Activated CD4-positive, alpha-beta T cell treated with anti-CD3 and anti-CD28 coated beads for 36 hours (primary cell): ENCODE measurements around the gene LMBRD1. TPM values are rescaled to one million over a fixed set of nuclear protein-coding genes. Genes with fewer than 3 reads are reported as not detected.

Source experiments
- ATAC-seq: fragments of 200-7000 bp; cut with Tn5 transposase; one replicate; pipeline ENCODE4 v1.10.0; 2021; ENCODE audit warnings: mild to moderate bottlenecking, moderate library complexity
- CTCF ChIA-PET: fragments of 350-600 bp; sonication (Branson Sonifier 250); formaldehyde crosslinking; loops from one replicate; lab custom pipeline; 2021; ENCODE audit warnings: antibody characterized with exemption; lab: Charles Lee
- POLR2A ChIA-PET: fragments of 350-600 bp; sonication (Branson Sonifier 250); formaldehyde crosslinking; loops from one replicate; lab custom pipeline; 2021; ENCODE audit warnings: antibody characterized with exemption, inconsistent platforms; lab: Charles Lee
- DNase-seq: peaks from one replicate; pipeline ENCODE4 v3.0.0-alpha.2; 2020
- H3K27ac Mint-ChIP-seq: one replicate; pipeline ENCODE4 v1.8.0; 2021; ENCODE audit warnings: mixed read lengths
- H3K27me3 Mint-ChIP-seq: one replicate; pipeline ENCODE4 v1.8.0; 2021; ENCODE audit warnings: mixed read lengths
- H3K36me3 Mint-ChIP-seq: one replicate; pipeline ENCODE4 v1.8.0; 2021; ENCODE audit warnings: low read depth, mixed read lengths
- H3K4me1 Mint-ChIP-seq: one replicate; pipeline ENCODE4 v1.8.0; 2021; ENCODE audit warnings: mixed read lengths
- H3K4me3 Mint-ChIP-seq: one replicate; pipeline ENCODE4 v1.8.0; 2021; ENCODE audit warnings: mild to moderate bottlenecking, moderate library complexity, mixed read lengths
- H3K9me3 Mint-ChIP-seq: one replicate; pipeline ENCODE4 v1.8.0; 2021; ENCODE audit warnings: low read depth, mixed read lengths
- intact Hi-C, 2 experiments: fragments of 100-400 bp; cut with DNase I in 1 of 2; cut with micrococcal nuclease in 1 of 2; formaldehyde crosslinking; loops; one replicate each; pipeline versions ENCODE4 v1.14.2 to v1.15.1; 2022 to 2024; cut with DNase I, micrococcal nuclease
- total RNA-seq, 2 experiments: library from RNA; stranded (reverse); gene quantifications; one replicate each; pipeline ENCODE4 v1.2.3, GENCODE V29; 2021

Gene LMBRD1
- total RNA-seq, 2 experiments from 2014 or later: 16.7 to 18.4 TPM

GRCh38 chr6:69631552-69632346, 165.1 kb downstream of the LMBRD1 start:
- Mint-ChIP-seq H3K36me3 (no peaks in the 10 kb centered on the region), H3K4me3 (no peak overlapping the region), H3K27ac (no peak overlapping the region), H3K4me1 (peaks cover 7% of the 10 kb centered on the region), H3K27me3 (peaks cover 2% of the 10 kb centered on the region), H3K9me3 (no peaks in the 10 kb centered on the region)
- CTCF ChIA-PET: interaction anchor here (0.6 kb wide), 1 partner anchor 26 kb away, joined by 5 read pairs; no protein-coding TSS in a partner anchor
- POLR2A ChIA-PET: no interaction called here
- intact Hi-C loops: no loop called here
- ATAC-seq: peak; percentile 16
- DNase-seq: no peak

DNA sequence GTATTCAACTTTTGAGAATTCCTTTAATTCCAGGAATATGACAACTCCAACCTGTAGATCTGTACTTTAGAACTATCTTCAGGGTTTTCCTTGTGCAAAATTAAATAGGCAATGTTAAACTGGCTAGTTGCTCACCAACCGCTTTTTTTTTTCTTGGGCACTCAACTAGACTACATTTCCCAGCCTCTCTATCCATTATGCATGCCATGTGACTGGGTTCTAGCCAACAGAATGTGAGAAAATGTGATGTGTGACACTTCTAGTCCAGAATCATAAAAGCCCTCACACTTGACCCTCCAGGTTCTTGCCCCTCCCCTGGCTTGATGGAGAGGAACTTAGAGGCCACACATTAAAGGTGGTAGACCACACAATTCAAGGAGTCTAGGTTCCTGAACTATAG, 166.0 kb downstream of the LMBRD1 start:
- Mint-ChIP-seq H3K9me3 (no peaks in the 10 kb centered on the region), H3K27ac (no peak overlapping the region), H3K27me3 (peaks cover 4% of the 10 kb centered on the region), H3K4me3 (no peak overlapping the region), H3K36me3 (no peaks in the 10 kb centered on the region), H3K4me1 (peaks cover 7% of the 10 kb centered on the region)
- ChIA-PET POLR2A (no interaction called here), CTCF (no interaction called here)
- DNase-seq (no peak), ATAC-seq (no peak)
- intact Hi-C loops: no loop called here

DNA sequence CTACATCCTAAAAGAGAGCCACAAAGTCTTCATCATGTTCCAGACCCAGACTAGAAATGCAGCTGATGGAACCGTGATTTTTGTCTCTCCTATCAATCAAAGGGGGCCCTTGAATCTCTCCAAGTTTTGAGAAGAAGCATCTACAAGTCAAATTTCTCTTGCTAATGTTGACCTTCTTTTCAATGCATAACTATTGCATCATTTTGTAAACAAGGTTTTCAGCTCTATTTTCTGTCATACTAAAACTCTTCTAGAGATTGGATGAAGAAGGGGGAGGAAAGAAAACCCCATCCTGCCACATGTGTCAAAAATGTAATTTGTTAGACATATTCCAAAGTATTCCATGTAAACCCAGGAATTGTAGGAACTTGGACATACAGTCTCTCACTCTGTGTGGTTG, 169.2 kb downstream of the LMBRD1 start:
- ATAC-seq (no peak), DNase-seq (no peak)
- POLR2A ChIA-PET: no interaction called here
- intact Hi-C loops: no loop called here
- Mint-ChIP-seq H3K4me1 (peaks cover 7% of the 10 kb centered on the region), H3K27me3 (peaks cover 9% of the 10 kb centered on the region), H3K4me3 (no peak overlapping the region), H3K36me3 (no peaks in the 10 kb centered on the region), H3K27ac (no peak overlapping the region), H3K9me3 (no peaks in the 10 kb centered on the region)
- CTCF ChIA-PET: no interaction called here

GRCh38 chr6:69624944-69625343, 171.9 kb downstream of the LMBRD1 start:
- POLR2A ChIA-PET: no interaction called here

More at GRCh38 chr6:69624944-69625343, 171.9 kb downstream of the LMBRD1 start:
- Mint-ChIP-seq H3K36me3 (no peaks in the 10 kb centered on the region), H3K27me3 (peaks cover 7% of the 10 kb centered on the region), H3K9me3 (no peaks in the 10 kb centered on the region), H3K4me3 (no peak overlapping the region), H3K27ac (no peak overlapping the region), H3K4me1 (no peaks in the 10 kb centered on the region)
- DNase-seq (no peak), ATAC-seq (no peak)
- intact Hi-C loops: no loop called here
- CTCF ChIA-PET: no interaction called here

Other genes with a start within 250 kb of the LMBRD1 start
- not detected for gene COL19A1, start 69.5 kb upstream of the LMBRD1 start, total RNA-seq